AG20443 (cell line): Measurements from ENCODE around the gene HADHA.
"Not testable (repeated sequence)": the region's sequence is repeated elsewhere in the genome, so short reads cannot be mapped to it uniquely, and the experiment has no call there.

Source experiments
- DNase-seq: peaks from one replicate; pipeline ENCODE4 v3.0.0; 2012; ENCODE audit warnings: low spot score, mixed read lengths

Gene HADHA

GRCh38 chr2:26174691-26175465 is 69.6 kb downstream of the HADHA start:
- no peak for DNase-seq

- DNase-seq, result no peak
These were observed 70.5 kb downstream of the HADHA start for GRCh38 chr2:26173776-26174482.

GRCh38 chr2:26172871-26173775 is 71.3 kb downstream of the HADHA start, which contains the start of gene GAREM2:
GAREM2 (plus strand) TSS chr2:26173088; CDS start chr2:26173221, 133 bp downstream.
- DNase-seq, result peak; percentile 62

DNA sequence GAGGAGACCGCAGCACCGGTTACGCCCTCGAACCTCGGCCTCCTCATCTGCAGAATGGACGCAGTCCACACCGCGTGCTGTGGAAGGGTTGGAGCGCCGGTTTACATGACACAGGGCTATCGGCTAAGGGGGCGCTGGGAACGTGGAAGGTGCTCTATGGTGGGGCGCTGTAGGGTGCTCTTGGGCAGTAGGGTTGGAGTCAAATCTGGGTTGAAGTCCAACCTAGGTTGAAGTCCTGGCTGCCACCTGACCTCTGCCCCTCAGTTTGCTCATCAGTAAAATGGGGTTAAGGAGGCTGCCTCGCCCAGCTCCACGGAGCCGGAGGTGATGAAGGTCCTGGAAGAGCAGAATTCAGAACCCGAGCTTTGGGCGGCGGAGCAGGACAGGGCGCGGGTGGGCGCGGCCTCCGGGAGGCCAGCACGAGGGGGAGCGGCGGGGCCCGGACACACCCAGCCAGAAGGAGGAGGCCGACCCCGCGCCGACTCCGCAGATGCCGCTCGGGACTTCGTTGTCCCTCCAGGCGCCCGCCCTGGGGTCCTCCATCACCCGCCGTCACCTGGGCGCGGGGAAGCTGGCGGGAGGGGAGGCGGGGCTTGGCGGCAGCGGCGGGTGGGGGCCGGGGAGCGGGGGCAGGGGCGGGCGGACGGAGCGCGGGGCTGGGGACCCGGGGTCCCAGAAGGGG is 72.1 kb downstream of the HADHA start:
- DNase-seq, result no peak

DNA sequence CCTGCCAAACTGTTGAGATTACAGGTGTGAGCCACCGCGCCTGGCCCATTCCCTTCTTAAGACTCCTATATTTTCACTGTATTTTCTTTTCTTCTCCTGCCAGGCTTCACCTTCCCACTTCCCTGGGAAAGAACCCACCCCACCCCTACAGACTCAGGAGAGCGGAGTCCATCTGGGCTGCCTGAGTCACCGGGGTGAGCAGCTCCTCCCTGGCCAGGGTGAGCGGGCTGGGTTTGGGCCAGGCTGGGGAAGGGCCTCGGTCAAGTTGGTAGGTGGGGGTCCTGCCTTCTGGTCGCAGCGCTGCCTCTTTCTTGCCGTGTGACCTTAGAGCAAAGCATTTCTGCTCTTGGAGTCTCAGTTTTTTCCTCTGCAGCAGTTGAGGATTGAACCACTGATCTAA is 73.6 kb downstream of the HADHA start:
- DNase-seq, result no peak

DNA sequence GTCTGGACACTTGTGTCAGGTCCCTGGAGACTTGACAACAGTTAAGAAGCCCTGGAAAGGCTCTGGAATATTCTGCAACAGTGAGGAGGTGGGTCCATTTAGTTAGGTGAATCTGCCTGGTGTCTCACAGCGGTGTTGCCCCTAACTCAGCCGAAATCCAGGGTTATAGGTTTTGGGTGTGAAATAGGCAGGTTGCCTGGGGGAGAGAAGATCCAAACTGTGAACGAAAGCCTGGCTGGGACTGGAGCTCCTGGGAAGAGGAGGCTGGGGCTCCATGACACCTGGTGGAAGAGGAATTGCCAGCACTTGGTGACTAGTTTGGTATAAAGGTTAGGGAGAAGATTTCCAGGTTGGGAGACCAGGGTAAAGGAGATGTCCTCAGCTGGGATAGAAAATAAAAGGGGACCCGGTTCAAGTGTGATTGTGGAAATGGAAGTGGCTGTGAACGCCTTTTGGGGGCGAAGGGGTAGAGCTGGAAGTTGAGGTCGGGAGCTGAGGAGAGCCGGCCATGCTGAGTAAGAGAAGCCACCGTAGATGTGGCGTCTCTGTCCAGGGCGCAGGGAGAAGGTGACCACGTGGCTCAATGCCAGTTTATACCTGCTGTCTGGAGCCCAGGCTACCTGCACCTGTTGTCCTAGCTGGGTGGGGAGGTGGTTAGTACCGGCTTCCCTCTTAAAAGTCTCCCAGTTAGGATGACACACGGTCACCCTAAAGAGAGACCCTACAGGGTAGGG is 74.6 kb downstream of the HADHA start:
- DNase-seq, result no peak

DNA sequence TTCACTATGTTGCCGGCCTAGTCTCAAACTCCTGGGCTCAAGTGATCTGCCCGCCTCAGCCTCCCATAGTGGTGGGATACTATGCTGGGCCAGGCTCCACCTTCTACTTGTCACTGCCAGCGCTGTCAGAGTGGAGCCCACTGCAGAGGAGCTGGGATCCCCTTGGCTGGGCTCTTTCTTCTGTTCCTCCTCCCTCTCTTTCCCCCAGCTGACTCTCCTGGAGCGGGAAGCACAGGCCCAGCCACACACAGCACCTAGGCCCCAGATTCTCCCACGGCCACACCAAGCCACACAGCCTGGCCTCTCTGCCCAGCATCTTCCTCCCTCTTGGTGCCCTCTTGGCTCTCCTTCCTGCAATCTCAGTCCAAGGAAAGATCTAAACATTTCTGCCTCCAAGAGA is 75.2 kb downstream of the HADHA start:
- no peak for DNase-seq

- DNase-seq, result no peak
These were observed 75.6 kb downstream of the HADHA start for GRCh38 chr2:26168785-26169184.

GRCh38 chr2:26166541-26166940 is 77.9 kb downstream of the HADHA start:
- not testable (repeated sequence) for DNase-seq

DNA sequence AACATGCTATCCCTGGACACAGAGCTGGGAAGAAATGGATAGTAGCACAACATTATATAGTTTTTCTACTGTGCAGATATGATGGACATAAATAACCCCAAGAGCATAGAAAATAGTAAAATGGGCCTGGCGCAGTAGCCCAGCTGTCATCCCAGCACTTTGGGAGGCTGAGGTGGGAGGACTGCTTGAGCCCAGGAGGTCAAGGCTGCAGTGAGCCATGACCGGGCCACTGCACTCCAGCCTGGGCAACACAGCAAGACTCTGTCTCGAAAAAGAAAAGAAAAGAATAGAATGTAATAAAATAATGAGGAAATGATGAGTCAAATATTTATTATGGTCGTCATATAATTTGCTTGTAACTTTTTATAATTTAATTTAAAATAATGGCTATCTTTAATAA is 79.0 kb downstream of the HADHA start:
- no peak for DNase-seq

- DNase-seq, result no peak
These were observed 79.7 kb downstream of the HADHA start for GRCh38 chr2:26164641-26165211.

GRCh38 chr2:26164231-26164630 is 80.2 kb downstream of the HADHA start:
- DNase-seq, result no peak

- DNase-seq, result no peak
These were observed 81.5 kb downstream of the HADHA start for GRCh38 chr2:26162963-26163362.

- DNase-seq, result no peak
These were observed 82.5 kb downstream of the HADHA start for GRCh38 chr2:26161926-26162325.

GRCh38 chr2:26157580-26157979 is 86.9 kb downstream of the HADHA start:
- no peak for DNase-seq

DNA sequence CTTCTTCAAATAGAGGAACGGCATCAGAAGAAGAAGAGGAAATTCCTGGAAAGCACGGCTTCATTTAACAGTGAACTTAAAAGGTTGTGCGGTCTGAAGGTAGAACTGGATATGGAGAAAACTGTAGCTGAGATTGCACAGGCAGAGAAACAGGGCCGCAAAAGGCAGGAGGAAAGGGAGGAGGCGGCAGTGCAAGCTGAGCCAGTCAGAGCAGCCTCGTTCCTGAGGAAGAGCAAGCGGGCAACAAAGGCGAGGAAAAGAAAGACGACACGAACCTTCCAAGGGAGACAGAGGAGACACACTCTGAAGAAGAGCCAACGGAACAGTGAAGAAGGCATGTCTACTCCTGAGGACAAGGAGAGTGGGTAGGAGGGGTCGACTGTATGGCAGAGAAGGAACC is 94.2 kb downstream of the HADHA start:
- no peak for DNase-seq

DNA sequence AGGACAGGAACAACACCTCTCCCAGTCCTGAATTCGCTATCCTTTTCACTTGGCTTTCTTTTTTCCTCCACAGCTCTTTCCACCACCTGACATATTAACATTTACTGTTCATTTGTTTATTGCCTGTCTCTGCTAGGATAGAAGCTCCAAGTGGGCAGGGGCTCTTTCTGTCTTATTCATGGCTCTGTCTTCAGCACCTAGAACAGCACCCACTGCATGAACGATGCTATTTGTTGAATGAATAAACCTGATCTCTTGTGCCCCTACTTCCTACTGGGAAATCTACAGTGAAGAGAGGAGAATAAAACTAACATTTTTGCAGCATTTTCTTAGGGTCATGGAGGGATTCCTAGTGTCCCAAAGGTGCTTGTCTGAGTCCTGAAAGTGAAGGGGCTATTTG is 95.9 kb downstream of the HADHA start:
- no peak for DNase-seq

- DNase-seq, result peak; percentile 72
These were observed 99.3 kb downstream of the HADHA start for GRCh38 chr2:26144953-26145680.

DNA sequence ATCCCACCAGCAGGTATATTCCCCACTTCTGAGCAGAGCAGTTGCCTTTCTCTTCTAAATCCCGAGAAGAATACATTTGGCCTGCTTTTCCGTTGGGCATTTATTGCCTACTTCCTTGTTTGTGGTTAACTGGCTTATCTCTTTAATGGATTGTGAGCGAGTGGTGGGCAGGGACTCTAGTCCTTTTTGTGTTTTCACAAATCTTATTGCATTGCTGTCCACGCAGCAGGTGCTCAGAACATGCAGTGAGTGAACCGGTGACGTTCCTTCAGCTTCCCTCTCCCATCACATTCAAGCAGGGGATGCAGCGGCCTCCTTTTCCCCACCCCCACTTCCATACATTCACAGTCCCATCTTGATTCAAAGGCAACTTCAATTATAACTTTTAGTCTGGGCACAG is 100.4 kb downstream of the HADHA start:
- no peak for DNase-seq

DNA sequence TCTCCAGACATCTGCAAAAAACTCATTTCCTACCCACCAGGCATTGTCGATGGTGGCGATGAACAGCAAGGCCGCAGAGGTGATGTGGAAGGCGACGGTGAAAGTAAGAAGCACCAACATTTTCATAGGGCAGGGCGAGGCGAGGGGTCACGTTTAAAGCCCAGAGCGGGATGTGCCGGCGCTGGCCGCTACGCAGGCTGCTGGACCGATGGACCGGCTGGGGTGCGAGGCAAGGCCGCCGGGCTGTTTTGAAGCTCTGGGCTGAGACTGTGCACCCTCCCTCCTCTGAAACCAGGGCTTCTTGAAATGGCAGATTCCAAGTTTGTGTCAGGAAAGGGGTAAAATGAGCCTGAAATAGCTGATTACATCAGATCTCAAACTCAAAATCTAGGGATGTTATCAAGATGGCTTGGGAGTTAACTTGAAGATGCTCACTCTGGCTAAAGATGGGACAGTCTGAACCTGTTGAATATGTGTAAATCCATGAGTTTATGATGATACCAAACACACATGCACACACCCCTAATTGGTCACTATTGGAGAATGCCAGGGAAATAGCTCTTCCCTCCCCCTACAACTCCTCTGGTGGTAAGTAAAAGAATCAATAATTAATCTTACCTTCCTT is 103.2 kb downstream of the HADHA start:
- DNase-seq, result no peak
